GM18505 (cell line): ENCODE measurements around the gene PHF21B.
"Not testable (repeated sequence)": the region's sequence is repeated elsewhere in the genome, so short reads cannot be mapped to it uniquely, and the experiment has no call there.

Experiments used
- ATAC-seq: cut with Tn5 transposase; IDR thresholded peaks from one replicate; pipeline ENCODE4 v1.9.1; 2021; ENCODE audit not compliant: unreplicated experiment
- POLR2A ChIP-seq: IDR thresholded peaks from 4 replicates; pipeline ENCODE4 v1.6.1; 2011; ENCODE audit warnings: borderline replicate concordance; ENCODE audit not compliant: insufficient read depth, insufficient read length; ENCODE audit errors: extremely low read depth

Gene PHF21B

GRCh38 chr22:44927463-44928135 is 82.2 kb downstream of the PHF21B start:
- ATAC-seq = no peak
- TF ChIP-seq POLR2A = no peak

GRCh38 chr22:44926491-44927415 is 83.1 kb downstream of the PHF21B start:
- TF ChIP-seq POLR2A = no peak
- no peak for ATAC-seq

- no peak for TF ChIP-seq POLR2A
- no peak for ATAC-seq
Measured at GRCh38 chr22:44926124-44926475, 83.7 kb downstream of the PHF21B start.

GRCh38 chr22:44925465-44926123 is 84.2 kb downstream of the PHF21B start:
- ATAC-seq = no peak
- TF ChIP-seq POLR2A = no peak

GRCh38 chr22:44924710-44925109 is 85.1 kb downstream of the PHF21B start:
- ATAC-seq = no peak

GRCh38 chr22:44924098-44924497 is 85.7 kb downstream of the PHF21B start:
- no peak for ATAC-seq
- TF ChIP-seq POLR2A = no peak

More at GRCh38 chr22:44924710-44925109, 85.1 kb downstream of the PHF21B start:
- TF ChIP-seq POLR2A = no peak

GRCh38 chr22:44921766-44922165 is 88.0 kb downstream of the PHF21B start:
- not testable (repeated sequence) for ATAC-seq

GRCh38 chr22:44920183-44920582 is 89.6 kb downstream of the PHF21B start:
- no peak for TF ChIP-seq POLR2A
- ATAC-seq = no peak

GRCh38 chr22:44919691-44920090 is 90.1 kb downstream of the PHF21B start:
- no peak for TF ChIP-seq POLR2A

GRCh38 chr22:44918925-44919392 is 90.8 kb downstream of the PHF21B start:
- ATAC-seq = no peak
- no peak for TF ChIP-seq POLR2A

More at GRCh38 chr22:44919691-44920090, 90.1 kb downstream of the PHF21B start:
- ATAC-seq = no peak

- ATAC-seq = no peak
- no peak for TF ChIP-seq POLR2A
Measured at GRCh38 chr22:44918166-44918924, 91.5 kb downstream of the PHF21B start.

GRCh38 chr22:44917372-44918165 is 92.2 kb downstream of the PHF21B start:
- no peak for TF ChIP-seq POLR2A
- no peak for ATAC-seq
